Smooth muscle cell (in vitro differentiated cells): ENCODE data around the gene SV2B. TPM values are rescaled to one million over a fixed set of nuclear protein-coding genes. Genes with fewer than 3 reads are reported as not detected.

ENCODE experiments used
- DNase-seq: peaks from one replicate; lab custom pipeline; 2025; ENCODE audit not compliant: unreplicated experiment; lab: John Stamatoyannopoulos, UW
- H2AFZ ChIP-seq: fragments of 200-600 bp; sonication (generic); 2 replicates; pipeline ENCODE4 v1.6.0; 2016; ENCODE audit warnings: antibody characterized with exemption, low read depth, mild to moderate bottlenecking
- H3F3A ChIP-seq: fragments of 200-600 bp; sonication (generic); 2 replicates; pipeline ENCODE4 v1.6.0; 2017; ENCODE audit warnings: antibody characterized with exemption, low read depth
- H3K27ac ChIP-seq: fragments of 200-600 bp; sonication (generic); 2 replicates; pipeline ENCODE4 v1.5.1; 2016; ENCODE audit warnings: low read depth, mild to moderate bottlenecking
- H3K27me3 ChIP-seq: fragments of 200-600 bp; sonication (generic); 2 replicates; pipeline ENCODE4 v1.6.1; 2016; ENCODE audit warnings: low read depth, mild to moderate bottlenecking
- H3K36me3 ChIP-seq: fragments of 200-600 bp; sonication (generic); 2 replicates; pipeline ENCODE4 v1.5.1; 2016; ENCODE audit warnings: low read depth
- H3K4me1 ChIP-seq: fragments of 200-600 bp; sonication (generic); 2 replicates; pipeline ENCODE4 v1.5.1; 2016; ENCODE audit warnings: low read depth
- H3K4me2 ChIP-seq: fragments of 200-600 bp; sonication (generic); 2 replicates; pipeline ENCODE4 v1.6.0; 2016; ENCODE audit warnings: mild to moderate bottlenecking
- H3K4me3 ChIP-seq: fragments of 200-600 bp; sonication (generic); 2 replicates; pipeline ENCODE4 v1.5.1; 2016; ENCODE audit warnings: mild to moderate bottlenecking
- H3K79me2 ChIP-seq: fragments of 200-600 bp; sonication (generic); 2 replicates; pipeline ENCODE4 v1.6.0; 2016; ENCODE audit warnings: low read depth, mild to moderate bottlenecking
- H3K9ac ChIP-seq: fragments of 200-600 bp; sonication (generic); 2 replicates; pipeline ENCODE4 v1.6.0; 2016; ENCODE audit warnings: low read depth
- H3K9me3 ChIP-seq: fragments of 200-600 bp; sonication (generic); replicated peaks from 2 replicates; pipeline ENCODE4 v1.5.1; 2016; ENCODE audit warnings: low read depth
- H4K20me1 ChIP-seq: fragments of 200-600 bp; sonication (generic); 2 replicates; pipeline ENCODE4 v1.6.0; 2016; ENCODE audit warnings: low read depth
- CTCF ChIP-seq: fragments of 200-600 bp; sonication (generic); IDR thresholded peaks from 2 replicates; pipeline ENCODE4 v1.5.1; 2017; ENCODE audit warnings: borderline replicate concordance, mild to moderate bottlenecking, antibody characterized with exemption; ENCODE audit not compliant: insufficient read depth, poor library complexity, severe bottlenecking
- WGBS: methylation state at CpG from one replicate; pipeline ENCODE4 v1.1.7; 2016; ENCODE audit warnings: low lambda C conversion rate; 5-methylcytosine and 5-hydroxymethylcytosine counted together
- polyA plus RNA-seq: library from polyadenylated mRNA; unstranded; fragments of >200 nt; fragmentation: Nextera tagmentation; extraction: Ambion mirVana; gene quantifications from 2 replicates; pipeline ENCODE4 v1.2.1, GENCODE V29; 2016
- total RNA-seq: library from RNA; depleted of rRNA; stranded (reverse); fragments of >200 nt; gene quantifications from 2 replicates; pipeline ENCODE4 v1.2.3, GENCODE V29; 2014

Gene SV2B
- total and polyA plus RNA-seq, 2 experiments from 2014 or later, result not detected

DNA sequence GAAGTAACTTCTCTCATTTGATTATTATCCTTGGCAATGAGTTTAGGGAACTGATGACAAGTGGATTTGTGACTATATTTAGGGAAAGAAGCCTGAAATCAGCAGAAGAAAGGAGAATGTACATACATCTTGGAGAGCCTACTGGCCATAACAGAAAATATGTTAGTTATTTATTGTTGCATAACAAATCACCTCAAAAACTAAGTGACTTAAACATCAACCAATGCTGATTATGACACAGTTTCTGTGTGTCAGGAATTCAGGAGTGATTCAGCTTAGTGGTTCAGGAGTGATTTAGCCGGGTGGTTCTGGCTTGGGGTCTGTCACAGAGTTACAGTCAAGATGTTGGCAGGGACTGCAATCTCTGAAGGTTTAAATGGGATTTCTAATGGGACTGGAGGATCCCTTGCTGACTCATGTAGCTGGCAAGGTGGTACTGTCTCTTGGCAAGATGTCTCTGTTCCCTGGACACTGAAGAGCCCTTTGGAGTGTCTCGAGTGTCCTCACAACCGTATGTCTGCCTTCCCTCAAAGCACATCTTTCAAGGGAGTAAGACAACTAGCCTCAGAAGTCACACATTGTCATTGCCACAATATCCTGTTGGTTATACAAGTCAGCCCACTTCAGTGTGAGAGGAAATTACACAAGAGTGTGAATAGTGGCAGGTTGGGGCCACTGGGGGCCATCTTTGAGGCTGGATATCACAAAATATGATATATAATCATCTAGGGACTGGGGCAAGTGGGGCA is 248.9 kb downstream of the SV2B start:
- Histone ChIP-seq H3K27ac (no peak overlapping the region), H4K20me1 (no peaks in the 10 kb centered on the region), H3K9ac (no peak overlapping the region), H3K4me1 (no peaks in the 10 kb centered on the region), H3F3A (no peaks in the 10 kb centered on the region), H3K9me3 (no peaks in the 10 kb centered on the region), H3K36me3 (no peaks in the 10 kb centered on the region), H3K79me2 (no peaks in the 10 kb centered on the region), H3K4me2 (no peak overlapping the region), H2AFZ (no peak overlapping the region), H3K27me3 (peaks cover 7% of the 10 kb centered on the region), H3K4me3 (no peak overlapping the region)
- TF ChIP-seq CTCF, result no peak
- WGBS, result 67% methylated on average over 3 of the region's 3 CpGs
- DNase-seq, result no peak

Other genes starting within 250 kb of the SV2B start
- gene FURIN, start 231.7 kb upstream of the SV2B start, total RNA-seq, result 52.5 and 66.0 TPM in 2 replicates
- gene FURIN, start 231.7 kb upstream of the SV2B start, polyA plus RNA-seq, result 113 and 121 TPM in 2 replicates
- gene FES, start 215.8 kb upstream of the SV2B start, total RNA-seq, result 4.9 and 6.3 TPM in 2 replicates
- 6.2 and 8.2 TPM in 2 replicates for gene FES, start 215.8 kb upstream of the SV2B start, polyA plus RNA-seq
- gene MAN2A2, start 197.0 kb upstream of the SV2B start, total RNA-seq, result 7.1 and 11.0 TPM in 2 replicates
- 9.7 and 15.3 TPM in 2 replicates for gene MAN2A2, start 197.0 kb upstream of the SV2B start, polyA plus RNA-seq
- 10.0 and 16.0 TPM in 2 replicates for gene HDDC3, start 167.7 kb upstream of the SV2B start, total RNA-seq
- 15.5 and 16.3 TPM in 2 replicates for gene HDDC3, start 167.7 kb upstream of the SV2B start, polyA plus RNA-seq
- gene UNC45A, start 165.0 kb upstream of the SV2B start, total RNA-seq, result 43.6 and 57.5 TPM in 2 replicates
- gene UNC45A, start 165.0 kb upstream of the SV2B start, polyA plus RNA-seq, result 66.6 and 68.4 TPM in 2 replicates
- gene RCCD1, start 145.4 kb upstream of the SV2B start, total RNA-seq, result 4.4 and 5.8 TPM in 2 replicates
- gene RCCD1, start 145.4 kb upstream of the SV2B start, polyA plus RNA-seq, result 9.2 and 14.8 TPM in 2 replicates
- gene PRC1, start 105.7 kb upstream of the SV2B start, total RNA-seq, result 20.4 and 41.1 TPM in 2 replicates
- gene PRC1, start 105.7 kb upstream of the SV2B start, polyA plus RNA-seq, result 29.7 and 32.3 TPM in 2 replicates
- gene VPS33B, start 77.7 kb upstream of the SV2B start, total RNA-seq, result 9.4 and 9.7 TPM in 2 replicates
- gene VPS33B, start 77.7 kb upstream of the SV2B start, polyA plus RNA-seq, result 12.4 and 18.1 TPM in 2 replicates